C4-2B (cell line): ENCODE results near the gene ARID5B.

Experiments
- ZFX ChIP-seq: fragments of 450-650 bp; IDR thresholded peaks from 2 replicates; pipeline ENCODE4 v1.6.1; 2017
- TF ChIP-seq, protein P1 (sequence below): fragments of 450-650 bp; conservative IDR thresholded peaks from 2 replicates; pipeline ENCODE4 v1.5.1; 2017; ENCODE audit warnings: mild to moderate bottlenecking

DNA sequence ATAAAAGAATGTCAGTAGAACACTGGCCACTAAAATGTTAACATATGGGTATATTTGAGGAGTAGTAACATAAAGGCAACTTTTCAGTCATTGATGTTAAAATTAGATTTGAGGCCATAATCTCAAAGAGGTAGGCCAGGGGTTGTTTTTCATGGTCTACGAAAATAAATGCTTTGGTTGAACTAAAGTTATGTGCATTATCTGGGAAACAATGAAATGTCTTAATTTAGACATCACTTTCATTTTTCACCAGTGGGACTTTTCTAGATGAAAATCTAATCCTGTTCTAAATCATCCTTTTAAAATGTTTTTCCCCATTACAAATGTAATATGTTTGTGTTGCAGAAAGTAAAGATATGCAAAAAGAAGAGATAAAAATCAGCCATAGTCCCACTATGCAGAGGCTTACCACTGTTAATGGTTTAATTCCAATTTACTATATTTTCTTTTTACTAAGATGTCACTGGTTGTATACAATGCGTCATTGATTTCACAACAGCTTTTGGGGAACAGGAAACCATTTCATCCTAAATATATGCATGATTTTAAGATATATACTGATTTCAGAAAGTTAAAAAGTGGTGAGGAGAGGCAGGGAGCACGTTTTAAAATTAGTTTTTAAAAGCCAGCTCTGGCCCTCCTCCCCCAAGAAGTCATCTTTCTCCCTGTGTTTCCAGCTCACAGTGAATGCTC is 64.3 kb downstream of the ARID5B start:
- TF ChIP-seq, protein P1, sequence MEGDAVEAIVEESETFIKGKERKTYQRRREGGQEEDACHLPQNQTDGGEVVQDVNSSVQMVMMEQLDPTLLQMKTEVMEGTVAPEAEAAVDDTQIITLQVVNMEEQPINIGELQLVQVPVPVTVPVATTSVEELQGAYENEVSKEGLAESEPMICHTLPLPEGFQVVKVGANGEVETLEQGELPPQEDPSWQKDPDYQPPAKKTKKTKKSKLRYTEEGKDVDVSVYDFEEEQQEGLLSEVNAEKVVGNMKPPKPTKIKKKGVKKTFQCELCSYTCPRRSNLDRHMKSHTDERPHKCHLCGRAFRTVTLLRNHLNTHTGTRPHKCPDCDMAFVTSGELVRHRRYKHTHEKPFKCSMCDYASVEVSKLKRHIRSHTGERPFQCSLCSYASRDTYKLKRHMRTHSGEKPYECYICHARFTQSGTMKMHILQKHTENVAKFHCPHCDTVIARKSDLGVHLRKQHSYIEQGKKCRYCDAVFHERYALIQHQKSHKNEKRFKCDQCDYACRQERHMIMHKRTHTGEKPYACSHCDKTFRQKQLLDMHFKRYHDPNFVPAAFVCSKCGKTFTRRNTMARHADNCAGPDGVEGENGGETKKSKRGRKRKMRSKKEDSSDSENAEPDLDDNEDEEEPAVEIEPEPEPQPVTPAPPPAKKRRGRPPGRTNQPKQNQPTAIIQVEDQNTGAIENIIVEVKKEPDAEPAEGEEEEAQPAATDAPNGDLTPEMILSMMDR, result no peak
- no peak for TF ChIP-seq ZFX
